ENCODE data around the gene IRF2BPL. TPM values are rescaled to one million over a fixed set of nuclear protein-coding genes. Genes with fewer than 3 reads are reported as not detected.

Gene IRF2BPL
- total RNA-seq, 1 donor from 2014 or later, result 17.9 TPM

GRCh38 chr14:77053046-77053841 is 24.7 kb upstream of the IRF2BPL start:
- peak; percentile 88 for DNase-seq

GRCh38 chr14:77052281-77053044 is 24.0 kb upstream of the IRF2BPL start:
- no peak for DNase-seq

- DNase-seq, result no peak
Observed at GRCh38 chr14:77051116-77051515, 22.6 kb upstream of the IRF2BPL start.

GRCh38 chr14:77046721-77047120 is 18.2 kb upstream of the IRF2BPL start:
- no peak for DNase-seq

- DNase-seq, result no peak
Observed at GRCh38 chr14:77045238-77046162, 17.0 kb upstream of the IRF2BPL start.

GRCh38 chr14:77044783-77045237 is 16.3 kb upstream of the IRF2BPL start:
- no peak for DNase-seq

- no peak for DNase-seq
Observed at GRCh38 chr14:77043984-77044485, 15.5 kb upstream of the IRF2BPL start.

- DNase-seq, result peak; percentile 73
Observed at GRCh38 chr14:77043177-77043983, 14.9 kb upstream of the IRF2BPL start.

GRCh38 chr14:77041881-77042545 is 13.5 kb upstream of the IRF2BPL start:
- peak; percentile 94 for DNase-seq

- DNase-seq, result peak; percentile 78
Observed at GRCh38 chr14:77040741-77041653, 12.5 kb upstream of the IRF2BPL start.

- DNase-seq, result peak; percentile 100
Observed at GRCh38 chr14:77040059-77040740, 11.7 kb upstream of the IRF2BPL start.

GRCh38 chr14:77039285-77040058 is 11.0 kb upstream of the IRF2BPL start:
- DNase-seq, result peak; percentile 39

- DNase-seq, result peak; percentile 60
Observed at GRCh38 chr14:77037938-77038568, 9.5 kb upstream of the IRF2BPL start.

GRCh38 chr14:77037215-77037937 is 8.9 kb upstream of the IRF2BPL start:
- no peak for DNase-seq

GRCh38 chr14:77036484-77037214 is 8.1 kb upstream of the IRF2BPL start:
- no peak for DNase-seq

- no peak for DNase-seq
Observed at GRCh38 chr14:77035267-77035666, 6.8 kb upstream of the IRF2BPL start.
